GM18951 (cell line): ENCODE results near the gene RPL10A.
"Not testable (repeated sequence)": the region's sequence is repeated elsewhere in the genome, so short reads cannot be mapped to it uniquely, and the experiment has no call there.

Source experiments
- POLR2A ChIP-seq: IDR thresholded peaks from 4 replicates; pipeline ENCODE4 v1.6.1; 2011; ENCODE audit warnings: mild to moderate bottlenecking; ENCODE audit not compliant: insufficient read length, insufficient read depth; ENCODE audit errors: extremely low read depth
- in situ Hi-C: fragments of 300-500 bp; cut with MboI; formaldehyde crosslinking; loops from one replicate; pipeline ENCODE4 v1.12.0; 2022; ENCODE audit warnings: low sequenced_read_pairs, mixed read lengths, inconsistent platforms; ENCODE audit not compliant: unreplicated experiment

The RPL10A gene

GRCh38 chr6:35468181-35468979 is at the start of gene RPL10A:
Gene RPL10A (plus strand): TSS chr6:35468401. CDS start chr6:35468435, 34 bp downstream.
- in situ Hi-C loops = loop anchor here (5.0 kb wide), 1 partner anchor 126 kb away; the partner anchor contains the start of gene PPARD
- peak; percentile 100 for TF ChIP-seq POLR2A

- in situ Hi-C loops = no loop called here
- no peak for TF ChIP-seq POLR2A
Measured at GRCh38 chr6:35419417-35419816, 48.8 kb upstream of the RPL10A start.

GRCh38 chr6:35419961-35420360 is 48.2 kb upstream of the RPL10A start:
- in situ Hi-C loops = no loop called here
- no peak for TF ChIP-seq POLR2A

- in situ Hi-C loops = no loop called here
Measured at GRCh38 chr6:35425284-35425683, 42.9 kb upstream of the RPL10A start.

GRCh38 chr6:35426074-35426473 is 42.1 kb upstream of the RPL10A start:
- TF ChIP-seq POLR2A = no peak
- in situ Hi-C loops = no loop called here

More at GRCh38 chr6:35425284-35425683, 42.9 kb upstream of the RPL10A start:
- TF ChIP-seq POLR2A = no peak

GRCh38 chr6:35427435-35427834 is 40.8 kb upstream of the RPL10A start:
- TF ChIP-seq POLR2A = no peak
- in situ Hi-C loops = no loop called here

GRCh38 chr6:35427851-35428321 is 40.3 kb upstream of the RPL10A start:
- no peak for TF ChIP-seq POLR2A
- in situ Hi-C loops = no loop called here

GRCh38 chr6:35428421-35429149 is 39.6 kb upstream of the RPL10A start:
- in situ Hi-C loops = no loop called here
- TF ChIP-seq POLR2A = no peak

- TF ChIP-seq POLR2A = no peak
- in situ Hi-C loops = no loop called here
Measured at GRCh38 chr6:35429463-35429862, 38.7 kb upstream of the RPL10A start.

- TF ChIP-seq POLR2A = no peak
- in situ Hi-C loops = no loop called here
Measured at GRCh38 chr6:35432291-35432690, 35.9 kb upstream of the RPL10A start.

GRCh38 chr6:35432702-35433101 is 35.5 kb upstream of the RPL10A start:
- in situ Hi-C loops = not testable (repeated sequence)

GRCh38 chr6:35435074-35435837 is 32.9 kb upstream of the RPL10A start:
- TF ChIP-seq POLR2A = no peak
- in situ Hi-C loops = no loop called here
